NCI-H2029 (cell line): ENCODE measurements around the gene LDLRAD4.

Experiments
- DNase-seq: peaks from one replicate; lab custom pipeline; 2025; lab: John Stamatoyannopoulos, UW

Gene LDLRAD4

GRCh38 chr18:13514558-13514957 lies 296.0 kb downstream of the LDLRAD4 start:
- no peak for DNase-seq

GRCh38 chr18:13516855-13517254 lies 298.3 kb downstream of the LDLRAD4 start:
- DNase-seq, result no peak

- DNase-seq, result no peak
Observed at GRCh38 chr18:13517369-13517768, 298.8 kb downstream of the LDLRAD4 start.

- no peak for DNase-seq
Observed at GRCh38 chr18:13518382-13518781, 299.8 kb downstream of the LDLRAD4 start.

- no peak for DNase-seq
Observed at GRCh38 chr18:13520306-13520705, 301.7 kb downstream of the LDLRAD4 start.

GRCh38 chr18:13520741-13521140 lies 302.2 kb downstream of the LDLRAD4 start:
- no peak for DNase-seq

- DNase-seq, result no peak
Observed at GRCh38 chr18:13521418-13521817, 302.9 kb downstream of the LDLRAD4 start.

- DNase-seq, result no peak
Observed at GRCh38 chr18:13522256-13522655, 303.7 kb downstream of the LDLRAD4 start.

- DNase-seq, result no peak
Observed at GRCh38 chr18:13522861-13523660, 304.5 kb downstream of the LDLRAD4 start.

GRCh38 chr18:13524054-13524453 lies 305.5 kb downstream of the LDLRAD4 start:
- no peak for DNase-seq

- DNase-seq, result no peak
Observed at GRCh38 chr18:13524811-13525210, 306.3 kb downstream of the LDLRAD4 start.

- no peak for DNase-seq
Observed at GRCh38 chr18:13525381-13526029, 306.9 kb downstream of the LDLRAD4 start.

- no peak for DNase-seq
Observed at GRCh38 chr18:13526519-13526918, 308.0 kb downstream of the LDLRAD4 start.

GRCh38 chr18:13527256-13527655 lies 308.7 kb downstream of the LDLRAD4 start:
- DNase-seq, result no peak

GRCh38 chr18:13527730-13528129 lies 309.2 kb downstream of the LDLRAD4 start:
- DNase-seq, result no peak

GRCh38 chr18:13528739-13529392 lies 310.3 kb downstream of the LDLRAD4 start:
- DNase-seq, result no peak

- no peak for DNase-seq
Observed at GRCh38 chr18:13530033-13530878, 311.7 kb downstream of the LDLRAD4 start.

- no peak for DNase-seq
Observed at GRCh38 chr18:13530879-13531387, 312.4 kb downstream of the LDLRAD4 start.

GRCh38 chr18:13531681-13532325 lies 313.2 kb downstream of the LDLRAD4 start:
- no peak for DNase-seq

GRCh38 chr18:13532406-13533075 lies 314.0 kb downstream of the LDLRAD4 start:
- DNase-seq, result no peak

GRCh38 chr18:13534631-13535030 lies 316.1 kb downstream of the LDLRAD4 start:
- DNase-seq, result no peak
